Panc1 (cell line): Measurements from ENCODE around the gene TBPL2.

ENCODE experiments used
- POLR2AphosphoS5 ChIP-seq: IDR thresholded peaks from 2 replicates; pipeline ENCODE4 v1.6.1; 2012; ENCODE audit warnings: mild to moderate bottlenecking, low read depth, low read length, moderate library complexity
- SIN3A ChIP-seq: IDR thresholded peaks from 2 replicates; pipeline ENCODE4 v1.6.1; 2012; ENCODE audit warnings: low read depth, mild to moderate bottlenecking, low read length, moderate library complexity, borderline replicate concordance; ENCODE audit not compliant: insufficient read depth
- TF ChIP-seq, protein P1 (sequence below): fragments of 450-650 bp; IDR thresholded peaks from 2 replicates; pipeline ENCODE4 v1.5.1; 2017; ENCODE audit warnings: mild to moderate bottlenecking

DNA sequence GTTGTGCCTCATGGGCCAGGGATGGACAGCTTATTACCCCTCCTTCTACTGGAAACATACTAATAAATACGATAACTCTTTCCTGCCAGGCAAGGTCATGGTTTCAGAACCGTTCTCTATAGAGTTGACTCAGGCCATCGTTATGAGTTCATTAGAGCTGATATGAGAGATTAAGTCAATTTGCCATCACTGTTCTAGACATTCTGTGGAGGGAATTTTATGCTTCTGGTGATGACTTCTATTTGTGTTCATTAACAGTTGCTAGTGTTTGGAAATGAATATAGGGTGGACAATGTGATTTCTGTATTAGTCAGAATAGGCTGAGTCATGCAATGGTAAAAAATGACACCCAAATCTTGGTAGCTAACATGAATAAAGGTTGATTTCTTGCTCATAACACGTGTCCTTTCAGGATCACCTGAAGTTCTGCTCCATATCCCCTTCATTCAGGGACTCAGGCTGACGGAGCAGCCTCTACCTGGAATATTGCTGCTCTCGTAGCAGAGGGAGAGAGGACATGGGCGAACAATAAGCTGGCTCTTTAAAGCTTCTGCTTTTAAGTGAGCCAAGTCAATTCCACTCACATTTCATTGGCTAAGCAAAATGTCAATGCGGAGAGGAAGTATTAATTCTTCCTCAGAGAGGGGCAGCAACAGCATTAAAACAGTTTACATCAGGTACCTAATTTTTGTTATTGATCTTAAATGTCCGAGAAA is 18.5 kb upstream of the TBPL2 start:
- TF ChIP-seq, protein P1, sequence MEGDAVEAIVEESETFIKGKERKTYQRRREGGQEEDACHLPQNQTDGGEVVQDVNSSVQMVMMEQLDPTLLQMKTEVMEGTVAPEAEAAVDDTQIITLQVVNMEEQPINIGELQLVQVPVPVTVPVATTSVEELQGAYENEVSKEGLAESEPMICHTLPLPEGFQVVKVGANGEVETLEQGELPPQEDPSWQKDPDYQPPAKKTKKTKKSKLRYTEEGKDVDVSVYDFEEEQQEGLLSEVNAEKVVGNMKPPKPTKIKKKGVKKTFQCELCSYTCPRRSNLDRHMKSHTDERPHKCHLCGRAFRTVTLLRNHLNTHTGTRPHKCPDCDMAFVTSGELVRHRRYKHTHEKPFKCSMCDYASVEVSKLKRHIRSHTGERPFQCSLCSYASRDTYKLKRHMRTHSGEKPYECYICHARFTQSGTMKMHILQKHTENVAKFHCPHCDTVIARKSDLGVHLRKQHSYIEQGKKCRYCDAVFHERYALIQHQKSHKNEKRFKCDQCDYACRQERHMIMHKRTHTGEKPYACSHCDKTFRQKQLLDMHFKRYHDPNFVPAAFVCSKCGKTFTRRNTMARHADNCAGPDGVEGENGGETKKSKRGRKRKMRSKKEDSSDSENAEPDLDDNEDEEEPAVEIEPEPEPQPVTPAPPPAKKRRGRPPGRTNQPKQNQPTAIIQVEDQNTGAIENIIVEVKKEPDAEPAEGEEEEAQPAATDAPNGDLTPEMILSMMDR: no peak
- TF ChIP-seq SIN3A (no peak), POLR2AphosphoS5 (no peak)
